Activated CD4-positive, alpha-beta memory T cell treated with anti-CD3 and anti-CD28 coated beads for 36 hours (primary cell): ENCODE measurements around the gene F2. TPM values are rescaled to one million over a fixed set of nuclear protein-coding genes. Genes with fewer than 3 reads are reported as not detected.
A peak's percentile ranks its signal among the peaks of the same experiment; 100 is the strongest.

Experiments used
- CTCF ChIA-PET: fragments of 350-600 bp; sonication (Branson Sonifier 250); formaldehyde crosslinking; loops from one replicate; lab custom pipeline; 2021; ENCODE audit warnings: antibody characterized with exemption, inconsistent platforms; lab: Charles Lee
- POLR2A ChIA-PET: fragments of 350-600 bp; sonication (Branson Sonifier 250); formaldehyde crosslinking; loops from one replicate; lab custom pipeline; 2021; ENCODE audit warnings: antibody characterized with exemption; lab: Charles Lee
- DNase-seq: peaks from one replicate; pipeline ENCODE4 v3.0.0-alpha.2; 2020
- H3K27ac Mint-ChIP-seq: one replicate; pipeline ENCODE4 v1.8.0; 2021; ENCODE audit warnings: mixed read lengths
- H3K27me3 Mint-ChIP-seq: one replicate; pipeline ENCODE4 v1.8.0; 2021; ENCODE audit warnings: mixed read lengths
- H3K36me3 Mint-ChIP-seq: one replicate; pipeline ENCODE4 v1.8.0; 2021; ENCODE audit warnings: mixed read lengths
- H3K4me1 Mint-ChIP-seq: one replicate; pipeline ENCODE4 v1.8.0; 2021; ENCODE audit warnings: low read depth, mixed read lengths
- H3K4me3 Mint-ChIP-seq: one replicate; pipeline ENCODE4 v1.8.0; 2021; ENCODE audit warnings: mild to moderate bottlenecking, mixed read lengths
- H3K9me3 Mint-ChIP-seq: one replicate; pipeline ENCODE4 v1.8.0; 2021; ENCODE audit warnings: mixed read lengths
- intact Hi-C: fragments of 100-400 bp; cut with micrococcal nuclease; formaldehyde crosslinking; loops from one replicate; pipeline ENCODE4 v1.15.1; 2023
- total RNA-seq, 2 experiments: library from RNA; stranded (reverse); gene quantifications; one replicate each; pipeline ENCODE4 v1.2.3, GENCODE V29; 2021

The F2 gene
- total RNA-seq, 2 experiments from 2014 or later = 0.29 TPM; not detected in 1

DNA sequence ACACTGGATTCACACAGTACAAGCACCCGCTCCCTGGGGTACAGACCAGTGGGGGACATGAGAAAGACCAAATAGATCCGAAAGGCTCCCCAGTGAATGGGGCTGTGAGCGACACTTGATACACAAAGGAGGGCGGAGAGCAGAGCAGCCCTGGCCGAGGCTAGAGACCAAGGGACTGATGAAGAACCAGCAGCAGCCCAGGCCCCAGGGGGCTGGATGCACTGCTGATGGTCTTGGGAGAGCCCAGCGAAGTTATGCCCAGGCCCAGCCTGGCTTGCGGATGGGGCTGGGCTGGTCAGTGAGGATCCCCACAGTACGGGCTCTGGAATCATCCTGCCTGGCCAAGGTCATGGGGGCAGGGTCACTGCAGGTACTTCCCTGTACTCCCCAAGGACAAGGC lies 41.8 kb upstream of the F2 start:
- Mint-ChIP-seq H3K36me3 (peaks cover 13% of the 10 kb centered on the region), H3K4me1 (peaks cover 51% of the 10 kb centered on the region), H3K4me3 (no peak overlapping the region), H3K27ac (peak overlapping the region; percentile 53), H3K27me3 (no peaks in the 10 kb centered on the region), H3K9me3 (no peaks in the 10 kb centered on the region)
- no peak for DNase-seq
- POLR2A ChIA-PET = no interaction called here
- CTCF ChIA-PET = no interaction called here
- intact Hi-C loops = no loop called here

DNA sequence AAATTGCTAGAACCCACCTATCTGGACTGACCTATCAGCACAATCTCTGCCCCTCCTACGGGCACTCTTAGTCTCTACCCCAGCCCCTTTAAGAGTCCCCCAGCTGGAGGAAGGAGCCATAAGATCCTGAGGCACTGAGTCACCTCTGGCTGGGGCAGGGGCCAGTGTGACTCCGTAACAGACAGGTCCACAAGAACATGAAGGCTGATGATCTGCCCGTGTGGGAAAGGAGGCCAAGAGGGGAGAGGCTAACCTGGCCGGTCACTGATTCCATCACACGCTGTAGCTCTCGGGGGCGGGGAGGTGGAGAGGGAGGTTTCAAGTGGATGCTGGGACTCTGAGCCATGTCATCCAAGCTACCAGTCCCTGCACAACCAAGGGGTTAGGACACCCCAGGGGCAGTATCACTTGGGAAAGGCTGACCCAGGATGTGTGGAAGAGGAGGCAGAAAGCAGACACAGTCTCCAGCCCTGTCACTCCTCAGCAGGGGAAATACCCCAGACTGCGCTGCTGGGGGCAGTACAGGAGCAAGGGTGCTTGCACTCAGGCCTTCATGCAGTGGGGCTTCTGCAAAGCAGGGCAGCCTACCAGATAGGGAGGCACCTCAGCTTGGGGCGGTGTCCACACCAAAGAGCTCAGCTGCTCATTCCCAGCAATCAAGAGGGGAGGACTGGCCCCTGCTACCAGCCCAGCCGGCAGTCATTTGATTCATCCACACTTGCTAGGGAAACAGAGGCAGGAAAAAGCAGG lies 40.8 kb upstream of the F2 start:
- Mint-ChIP-seq H3K36me3 (peaks cover 11% of the 10 kb centered on the region), H3K4me1 (peaks cover 42% of the 10 kb centered on the region), H3K9me3 (no peaks in the 10 kb centered on the region), H3K4me3 (no peak overlapping the region), H3K27me3 (no peaks in the 10 kb centered on the region), H3K27ac (no peak overlapping the region)
- POLR2A ChIA-PET = no interaction called here
- CTCF ChIA-PET = no interaction called here
- intact Hi-C loops = no loop called here
- DNase-seq = no peak

DNA sequence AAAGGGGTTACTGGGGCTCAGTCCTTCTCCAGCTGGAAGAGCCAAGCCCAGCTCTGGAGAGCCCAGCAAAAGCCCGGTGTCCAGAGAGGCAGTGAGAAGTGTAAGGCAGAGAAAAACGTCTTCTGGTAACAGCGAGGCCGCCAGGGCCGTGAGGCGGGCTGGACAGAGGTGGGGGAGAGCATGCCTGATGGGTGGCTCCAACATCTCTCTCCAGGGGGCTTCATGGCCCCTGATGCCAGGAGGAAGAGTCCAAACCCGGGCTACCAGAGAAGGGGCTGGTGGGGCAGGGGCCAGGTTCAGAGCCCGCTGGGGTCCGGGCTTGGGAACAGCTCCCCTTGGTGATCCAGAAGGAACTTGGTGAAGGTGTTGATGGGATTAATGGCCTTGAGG lies 40.3 kb upstream of the F2 start:
- H3K4me1 Mint-ChIP-seq = peaks cover 37% of the 10 kb centered on the region
- DNase-seq = no peak
- intact Hi-C loops = no loop called here
- POLR2A ChIA-PET = no interaction called here
- H3K27me3 Mint-ChIP-seq = no peaks in the 10 kb centered on the region
- no peaks in the 10 kb centered on the region for H3K9me3 Mint-ChIP-seq
- H3K4me3 Mint-ChIP-seq = no peak overlapping the region
- CTCF ChIA-PET = no interaction called here
- H3K27ac Mint-ChIP-seq = no peak overlapping the region
- H3K36me3 Mint-ChIP-seq = peaks cover 11% of the 10 kb centered on the region

DNA sequence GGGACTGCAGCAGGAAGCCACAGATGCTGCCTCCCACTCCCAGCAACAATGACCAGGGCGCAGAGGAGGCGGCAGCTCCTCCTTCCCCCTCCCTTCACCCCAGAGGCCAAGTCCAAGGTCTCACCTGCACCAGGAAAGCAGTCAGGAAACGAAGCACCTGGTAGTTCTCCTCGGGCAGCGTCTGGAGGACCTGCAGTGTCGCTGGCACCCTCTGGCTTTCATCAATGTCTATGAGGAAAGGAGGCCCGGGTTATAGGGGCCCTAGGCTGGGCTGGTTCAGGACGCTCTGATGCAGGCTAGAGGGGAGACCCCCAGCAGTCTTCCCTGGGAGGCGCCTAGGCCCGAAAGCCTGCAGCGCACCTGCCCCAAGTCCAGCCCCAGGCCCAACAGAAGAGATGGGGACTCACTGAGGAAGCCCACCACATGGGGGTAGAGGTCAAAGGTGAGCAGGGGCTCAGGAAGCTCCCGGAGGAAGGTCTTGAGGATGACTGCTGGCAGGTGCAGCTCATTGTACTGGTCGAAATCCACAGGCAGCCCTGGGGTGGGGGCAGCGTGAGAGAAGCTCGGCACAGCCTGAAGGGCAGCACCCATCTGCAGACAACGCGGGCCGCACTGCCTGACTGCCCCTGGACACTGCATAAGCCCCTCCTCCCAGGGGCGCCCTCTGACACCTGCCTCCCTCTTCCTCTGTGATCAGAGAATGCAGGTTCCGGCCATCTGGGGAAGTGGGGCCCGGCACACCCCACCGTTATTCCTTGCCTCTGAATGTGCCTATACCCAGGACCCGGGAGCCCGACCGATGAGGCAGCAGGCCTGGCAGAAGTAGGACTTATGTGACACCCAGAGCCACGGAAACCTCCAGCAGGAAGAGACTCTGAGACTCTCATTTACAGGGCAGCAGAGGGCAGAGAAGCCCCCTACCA lies 39.5 kb upstream of the F2 start:
- H3K36me3 Mint-ChIP-seq = peaks cover 11% of the 10 kb centered on the region
- intact Hi-C loops = no loop called here
- peaks cover 29% of the 10 kb centered on the region for H3K4me1 Mint-ChIP-seq
- no peak for DNase-seq
- H3K27ac Mint-ChIP-seq = no peak overlapping the region
- H3K27me3 Mint-ChIP-seq = no peaks in the 10 kb centered on the region
- ChIA-PET CTCF (no interaction called here), POLR2A (no interaction called here)
- no peaks in the 10 kb centered on the region for H3K9me3 Mint-ChIP-seq
- no peak overlapping the region for H3K4me3 Mint-ChIP-seq

DNA sequence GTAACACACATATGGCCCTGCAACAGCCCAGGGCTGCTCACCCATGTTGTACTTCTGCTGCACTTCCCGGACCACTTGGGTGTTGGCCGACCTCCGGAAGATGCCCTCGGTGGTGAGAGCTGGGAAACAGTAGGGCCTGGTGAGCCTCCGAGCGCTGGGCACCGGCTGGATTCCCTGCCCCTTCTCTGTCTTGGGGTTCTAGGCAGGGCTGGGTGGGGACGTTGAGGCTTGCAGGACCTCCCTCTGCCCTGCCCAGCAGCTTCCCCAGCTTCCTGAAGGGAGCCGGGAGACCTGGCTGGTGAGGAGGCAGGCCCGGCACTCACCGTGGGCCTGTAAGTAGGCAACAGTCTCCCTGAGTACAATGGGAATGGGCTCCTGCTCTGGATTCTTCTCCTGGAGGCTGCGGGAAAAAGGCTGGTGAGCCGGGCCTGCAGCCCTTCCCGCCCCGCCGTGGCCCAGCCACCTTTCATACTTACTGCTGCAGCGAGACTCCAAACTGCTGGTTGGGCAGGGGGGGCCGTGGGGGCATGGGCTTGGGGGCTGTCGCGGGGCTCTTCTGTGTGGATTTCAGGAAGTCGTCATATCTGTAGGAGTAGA lies 38.8 kb upstream of the F2 start:
- Mint-ChIP-seq H3K27me3 (no peaks in the 10 kb centered on the region), H3K4me1 (peaks cover 21% of the 10 kb centered on the region), H3K27ac (no peak overlapping the region), H3K9me3 (no peaks in the 10 kb centered on the region), H3K4me3 (no peak overlapping the region), H3K36me3 (peaks cover 11% of the 10 kb centered on the region)
- ChIA-PET POLR2A (no interaction called here), CTCF (no interaction called here)
- intact Hi-C loops = no loop called here
- no peak for DNase-seq

DNA sequence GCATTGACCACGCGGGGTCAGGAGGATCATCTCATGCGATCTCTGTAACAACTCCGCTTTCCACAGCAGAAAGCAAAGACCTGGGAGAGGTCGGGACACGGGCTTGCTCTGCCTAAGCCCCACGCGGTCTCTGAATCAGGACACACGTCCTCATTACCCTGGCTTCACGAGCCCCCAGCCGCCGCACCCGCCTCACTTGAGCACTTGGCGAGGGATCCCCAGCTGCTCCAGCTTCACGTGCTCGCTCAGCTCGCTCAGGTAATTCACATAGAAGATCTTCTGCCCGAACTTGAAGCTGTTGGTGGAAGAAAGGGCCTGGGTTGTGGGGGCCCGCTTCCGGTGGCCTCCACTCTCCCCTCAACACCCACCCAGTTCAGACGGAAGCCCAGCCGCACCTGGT lies 38.2 kb upstream of the F2 start:
- Mint-ChIP-seq H3K9me3 (no peaks in the 10 kb centered on the region), H3K4me3 (no peak overlapping the region), H3K36me3 (peaks cover 11% of the 10 kb centered on the region), H3K27me3 (no peaks in the 10 kb centered on the region), H3K4me1 (peaks cover 16% of the 10 kb centered on the region), H3K27ac (no peak overlapping the region)
- ChIA-PET POLR2A (no interaction called here), CTCF (interaction anchor here (0.5 kb wide), 1 partner anchor 11 kb away, joined by 3 read pairs; no protein-coding TSS in a partner anchor)
- intact Hi-C loops = no loop called here
- DNase-seq = no peak

DNA sequence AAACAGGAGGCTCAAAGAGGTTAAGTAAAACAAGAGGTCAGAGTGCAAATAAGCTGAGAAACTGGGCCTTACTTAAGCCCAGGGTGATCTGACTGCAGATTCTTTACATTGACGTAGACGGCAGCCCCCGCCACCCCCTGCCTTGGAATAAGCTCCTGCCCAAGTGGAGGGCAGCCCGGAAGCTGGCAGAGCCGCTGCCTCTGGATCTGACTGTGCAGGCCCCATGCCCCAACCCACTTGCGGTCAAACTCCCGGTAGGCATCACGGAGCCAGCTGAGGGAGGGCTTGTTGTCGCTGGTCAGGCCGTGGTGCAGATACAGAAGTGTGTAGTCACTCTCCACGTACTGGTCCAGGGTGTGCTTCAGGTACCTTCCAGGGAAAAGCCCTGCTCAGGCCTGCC lies 37.2 kb upstream of the F2 start:
- no peak overlapping the region for H3K27ac Mint-ChIP-seq
- H3K27me3 Mint-ChIP-seq = no peaks in the 10 kb centered on the region
- ChIA-PET POLR2A (no interaction called here), CTCF (no interaction called here)
- DNase-seq = no peak
- peaks cover 10% of the 10 kb centered on the region for H3K4me1 Mint-ChIP-seq
- H3K4me3 Mint-ChIP-seq = no peak overlapping the region
- intact Hi-C loops = no loop called here
- H3K36me3 Mint-ChIP-seq = peaks cover 13% of the 10 kb centered on the region
- H3K9me3 Mint-ChIP-seq = no peaks in the 10 kb centered on the region

DNA sequence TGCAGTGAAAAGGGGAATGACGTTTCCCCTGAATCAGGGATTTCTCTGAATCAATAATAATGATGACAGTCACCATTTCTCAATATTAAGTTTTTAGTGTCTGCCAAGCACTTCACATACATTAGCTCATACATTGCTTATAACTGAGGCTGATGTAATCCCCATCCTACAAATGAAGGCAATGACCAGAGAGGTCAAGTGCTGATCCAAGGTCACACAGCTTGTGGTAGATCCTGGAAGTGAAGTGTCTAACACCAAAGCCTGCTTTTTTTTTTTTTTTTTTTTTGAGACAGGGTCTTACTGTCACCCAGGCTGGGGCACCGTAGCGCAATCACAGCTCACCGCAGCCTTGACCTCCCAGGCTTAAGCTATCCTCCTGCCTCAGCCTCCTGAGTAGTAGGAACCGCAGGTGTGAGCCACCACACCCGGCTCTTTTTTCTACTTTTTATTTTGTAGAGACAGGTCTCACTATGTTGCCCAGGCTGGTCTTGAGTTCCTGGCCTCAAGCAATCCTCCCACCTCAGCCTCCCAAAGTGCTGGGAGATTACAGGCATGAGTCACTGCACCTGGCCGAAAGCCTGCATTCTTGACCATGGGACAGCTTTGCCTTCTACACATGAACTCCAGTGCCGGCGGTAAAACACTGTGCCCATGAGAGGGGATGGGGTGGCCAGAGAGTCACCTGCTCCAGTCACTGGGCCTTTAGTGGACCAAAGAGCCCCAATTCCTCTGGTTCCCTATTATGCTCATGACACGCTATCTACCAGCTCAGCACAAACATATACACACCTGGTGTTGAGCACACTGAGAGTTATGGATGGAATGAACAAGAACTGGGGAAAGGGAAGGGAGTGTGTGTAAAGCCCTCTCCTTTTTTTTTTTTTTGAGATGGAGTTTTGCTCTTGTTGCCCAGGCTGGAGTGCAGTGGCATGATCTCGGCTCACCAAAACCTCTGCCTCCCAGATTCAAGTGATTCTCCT lies 36.0 kb upstream of the F2 start:
- no peak overlapping the region for H3K27ac Mint-ChIP-seq
- intact Hi-C loops = no loop called here
- no peaks in the 10 kb centered on the region for H3K9me3 Mint-ChIP-seq
- no peaks in the 10 kb centered on the region for H3K27me3 Mint-ChIP-seq
- ChIA-PET CTCF (interaction anchor here (1.4 kb wide), 1 partner anchor 12 kb away, joined by 3 read pairs; no protein-coding TSS in a partner anchor), POLR2A (interaction anchor here (0.7 kb wide), 1 partner anchor 16 kb away, joined by 3 read pairs; no protein-coding TSS in a partner anchor)
- peaks cover 2% of the 10 kb centered on the region for H3K4me1 Mint-ChIP-seq
- peaks cover 23% of the 10 kb centered on the region for H3K36me3 Mint-ChIP-seq
- DNase-seq = no peak
- H3K4me3 Mint-ChIP-seq = no peak overlapping the region

DNA sequence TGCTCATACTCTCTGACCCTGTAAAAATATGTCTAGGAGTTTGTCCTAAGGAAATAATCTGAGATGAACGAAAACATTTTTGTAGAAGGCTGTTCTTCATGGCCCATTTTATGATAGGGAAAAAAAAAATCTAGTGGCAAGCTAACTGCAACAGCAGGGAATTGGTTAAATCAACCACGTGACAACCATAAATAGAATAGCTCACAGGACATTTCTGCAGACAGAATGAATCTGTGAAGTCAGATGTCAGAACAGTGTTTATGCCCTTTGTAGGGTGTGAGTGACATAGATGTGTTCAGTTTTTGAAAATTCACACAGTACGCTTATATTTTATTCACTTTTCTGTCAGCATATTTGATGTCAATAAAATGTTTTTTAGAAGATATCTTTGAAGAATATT lies 34.6 kb upstream of the F2 start:
- Mint-ChIP-seq H3K27ac (no peak overlapping the region), H3K4me3 (no peak overlapping the region), H3K27me3 (no peaks in the 10 kb centered on the region), H3K4me1 (no peaks in the 10 kb centered on the region), H3K9me3 (no peaks in the 10 kb centered on the region), H3K36me3 (peaks cover 24% of the 10 kb centered on the region)
- no peak for DNase-seq
- CTCF ChIA-PET = interaction anchor here (0.7 kb wide), 1 partner anchor 370 kb away, joined by 3 read pairs; no protein-coding TSS in a partner anchor
- POLR2A ChIA-PET = interaction anchor here (0.5 to 1.2 kb wide), 3 partner anchors 9 to 14 kb away, joined by 3 read pairs; no protein-coding TSS in a partner anchor
- intact Hi-C loops = no loop called here

DNA sequence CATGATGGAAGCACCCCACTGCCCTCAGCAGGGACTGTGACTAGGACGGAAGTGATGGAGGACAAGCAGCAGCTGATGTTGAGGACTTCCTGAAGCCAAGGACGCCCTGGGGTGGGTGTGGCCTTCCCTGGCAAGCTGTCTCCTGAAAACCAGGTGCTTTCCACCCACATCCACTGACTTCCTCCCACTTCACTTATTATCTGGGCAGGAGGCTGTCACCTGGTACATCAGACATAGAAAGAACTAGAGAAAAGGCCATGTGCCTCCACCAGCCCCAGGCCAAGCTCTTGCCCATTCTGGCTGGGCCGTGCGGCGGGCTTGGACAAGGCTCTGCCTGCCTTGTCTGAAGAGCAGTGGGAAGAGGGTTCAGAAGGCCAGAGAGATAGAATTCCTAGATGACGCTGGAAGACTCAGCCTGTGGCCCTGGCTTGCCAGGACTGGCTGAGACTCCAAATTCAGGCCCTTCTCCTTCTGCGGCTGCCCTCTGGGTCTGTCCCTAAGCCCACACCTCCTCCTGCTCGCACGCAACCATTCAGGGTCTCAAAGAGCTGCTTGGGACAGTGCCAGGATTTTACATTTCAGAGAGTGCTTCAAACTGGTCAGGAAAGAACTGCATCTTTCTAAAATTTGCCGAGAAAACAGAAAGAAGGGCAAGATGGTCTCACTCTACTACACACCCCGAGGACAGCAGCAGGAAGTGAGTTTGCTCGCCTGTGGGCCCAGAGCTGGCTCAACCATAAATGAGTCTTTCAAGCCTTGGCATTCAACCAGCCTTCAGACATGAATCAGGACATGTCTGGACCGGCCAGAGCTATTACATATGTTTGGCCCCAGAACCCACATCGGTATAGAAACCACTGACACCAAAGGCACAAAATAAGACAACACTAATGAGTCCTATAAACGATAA lies 31.9 kb upstream of the F2 start:
- Mint-ChIP-seq H3K27me3 (no peaks in the 10 kb centered on the region), H3K9me3 (no peaks in the 10 kb centered on the region), H3K27ac (no peak overlapping the region), H3K4me3 (no peak overlapping the region), H3K4me1 (no peaks in the 10 kb centered on the region), H3K36me3 (peaks cover 24% of the 10 kb centered on the region)
- ChIA-PET CTCF (no interaction called here), POLR2A (no interaction called here)
- DNase-seq = no peak
- intact Hi-C loops = no loop called here
